GM13976 (cell line): ENCODE data around the gene CCDC149.

ENCODE experiments used
- DNase-seq: peaks from one replicate; pipeline ENCODE4 v3.0.0; 2012; ENCODE audit warnings: low spot score
- in situ Hi-C: fragments of 300-500 bp; cut with MboI; formaldehyde crosslinking; loops from one replicate; pipeline ENCODE4 v1.12.0; 2022; ENCODE audit warnings: low sequenced_read_pairs, mixed read lengths, inconsistent platforms; ENCODE audit not compliant: unreplicated experiment
- TF ChIP-seq, protein P1 (sequence below): IDR thresholded peaks from 2 replicates; pipeline ENCODE4 v1.5.1; 2012; ENCODE audit warnings: borderline replicate concordance, mild to moderate bottlenecking; ENCODE audit not compliant: insufficient read depth; ENCODE audit errors: extremely low read depth, missing control alignments, control extremely low read depth

CCDC149 gene

DNA sequence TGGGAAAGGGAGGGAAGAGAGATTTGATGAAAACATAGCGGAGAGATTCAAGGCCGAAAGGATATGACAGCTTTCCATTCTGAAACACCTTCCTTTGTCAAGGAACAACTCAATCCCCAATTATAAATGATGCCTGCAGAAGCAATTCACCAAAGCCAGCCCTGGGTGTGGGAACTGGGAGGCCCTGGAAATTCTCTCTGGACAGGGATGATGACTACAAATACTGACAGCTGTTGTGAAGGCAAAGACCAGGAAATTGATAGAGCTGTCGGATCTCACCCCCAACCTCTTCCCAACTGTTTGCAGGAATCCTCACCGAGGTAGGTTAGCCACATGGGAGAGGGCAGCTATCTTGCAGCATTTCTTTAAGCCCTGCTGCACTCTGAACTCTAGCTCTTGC lies 54.3 kb downstream of the CCDC149 start:
- in situ Hi-C loops: no loop called here
- TF ChIP-seq, protein P1, sequence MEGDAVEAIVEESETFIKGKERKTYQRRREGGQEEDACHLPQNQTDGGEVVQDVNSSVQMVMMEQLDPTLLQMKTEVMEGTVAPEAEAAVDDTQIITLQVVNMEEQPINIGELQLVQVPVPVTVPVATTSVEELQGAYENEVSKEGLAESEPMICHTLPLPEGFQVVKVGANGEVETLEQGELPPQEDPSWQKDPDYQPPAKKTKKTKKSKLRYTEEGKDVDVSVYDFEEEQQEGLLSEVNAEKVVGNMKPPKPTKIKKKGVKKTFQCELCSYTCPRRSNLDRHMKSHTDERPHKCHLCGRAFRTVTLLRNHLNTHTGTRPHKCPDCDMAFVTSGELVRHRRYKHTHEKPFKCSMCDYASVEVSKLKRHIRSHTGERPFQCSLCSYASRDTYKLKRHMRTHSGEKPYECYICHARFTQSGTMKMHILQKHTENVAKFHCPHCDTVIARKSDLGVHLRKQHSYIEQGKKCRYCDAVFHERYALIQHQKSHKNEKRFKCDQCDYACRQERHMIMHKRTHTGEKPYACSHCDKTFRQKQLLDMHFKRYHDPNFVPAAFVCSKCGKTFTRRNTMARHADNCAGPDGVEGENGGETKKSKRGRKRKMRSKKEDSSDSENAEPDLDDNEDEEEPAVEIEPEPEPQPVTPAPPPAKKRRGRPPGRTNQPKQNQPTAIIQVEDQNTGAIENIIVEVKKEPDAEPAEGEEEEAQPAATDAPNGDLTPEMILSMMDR: no peak
- no peak for DNase-seq

DNA sequence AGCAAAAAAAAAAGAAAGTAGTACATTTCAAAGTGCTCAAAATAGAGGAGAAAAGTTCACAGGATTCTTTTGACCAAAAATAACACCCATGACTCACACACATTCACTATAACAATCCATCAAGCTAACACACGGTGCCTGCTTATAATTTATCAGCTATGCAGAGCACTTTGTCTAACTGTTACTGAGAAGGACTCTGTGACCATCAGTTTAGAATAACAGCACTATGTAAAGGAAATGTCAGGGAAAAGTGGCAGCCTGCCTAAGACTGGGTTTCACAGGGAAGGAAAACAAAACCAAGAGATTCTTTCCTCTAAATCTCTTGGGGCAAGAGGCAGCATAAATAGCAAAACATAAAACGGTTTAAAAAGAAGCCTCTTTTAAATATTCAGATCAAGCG lies 54.8 kb downstream of the CCDC149 start:
- DNase-seq: no peak

DNA sequence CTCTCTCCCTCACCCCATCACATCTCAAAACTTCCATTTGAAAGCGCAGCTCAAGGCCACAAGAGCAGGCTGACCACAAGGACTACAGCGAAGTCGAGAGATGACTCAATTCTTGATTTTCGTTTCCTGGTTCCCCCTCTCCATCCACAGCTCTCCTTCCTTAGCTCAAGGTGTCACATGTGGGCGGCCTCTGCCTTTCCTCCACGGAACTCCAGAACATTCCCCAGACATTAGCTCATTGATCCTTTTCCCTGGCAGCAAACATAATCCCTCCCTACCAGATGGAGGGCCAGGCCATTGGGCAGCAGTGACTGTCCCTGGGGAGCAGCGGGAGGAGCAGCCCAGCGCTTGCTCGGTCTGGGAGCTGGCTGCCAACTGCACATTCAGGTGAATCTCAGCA lies 56.3 kb downstream of the CCDC149 start:
- in situ Hi-C loops: no loop called here
- peak; percentile 72 for DNase-seq
- TF ChIP-seq, protein P1: no peak

More for the DNA sequence above, 54.8 kb downstream of the CCDC149 start:
- TF ChIP-seq, protein P1: no peak
- in situ Hi-C loops: no loop called here

DNA sequence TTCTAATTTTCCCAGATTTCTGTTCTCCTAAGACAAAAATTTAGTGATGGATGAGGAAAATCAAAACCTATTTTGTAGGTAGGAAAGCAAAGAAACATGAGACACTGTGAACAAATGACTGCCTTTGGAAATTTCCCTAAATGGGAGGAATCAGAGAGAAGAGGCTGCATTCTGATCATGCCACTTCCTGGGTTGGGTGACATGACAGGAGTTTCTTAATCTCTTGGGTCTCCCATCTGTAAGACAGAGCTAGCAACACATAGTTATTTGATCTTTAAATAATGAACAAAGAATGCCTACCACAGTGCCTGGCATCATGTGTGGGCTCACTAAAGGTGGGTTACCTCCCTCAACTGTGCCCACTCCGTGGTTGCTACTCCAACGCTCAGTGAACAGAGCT lies 57.1 kb downstream of the CCDC149 start:
- TF ChIP-seq, protein P1: no peak
- no peak for DNase-seq
- in situ Hi-C loops: no loop called here

DNA sequence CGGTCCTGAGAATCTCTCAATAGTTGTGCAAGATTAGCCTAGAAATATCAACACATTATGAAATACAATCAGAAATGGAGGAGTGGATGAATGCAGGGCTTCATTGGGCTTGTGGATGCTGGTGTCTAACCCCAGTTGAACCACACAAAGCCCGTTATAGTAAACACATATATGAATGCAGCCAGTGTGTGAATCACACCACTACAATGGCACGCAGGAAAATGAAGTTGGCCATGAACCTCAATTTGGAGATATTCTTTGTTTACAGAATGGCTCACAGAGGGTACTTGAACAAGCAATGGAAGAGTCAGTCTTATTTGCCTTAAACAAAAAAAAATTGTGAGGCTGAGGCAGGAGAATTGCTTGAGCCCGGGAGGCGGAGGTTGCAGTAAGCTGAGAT lies 59.7 kb downstream of the CCDC149 start:
- in situ Hi-C loops: no loop called here
- TF ChIP-seq, protein P1: no peak
- DNase-seq: no peak

DNA sequence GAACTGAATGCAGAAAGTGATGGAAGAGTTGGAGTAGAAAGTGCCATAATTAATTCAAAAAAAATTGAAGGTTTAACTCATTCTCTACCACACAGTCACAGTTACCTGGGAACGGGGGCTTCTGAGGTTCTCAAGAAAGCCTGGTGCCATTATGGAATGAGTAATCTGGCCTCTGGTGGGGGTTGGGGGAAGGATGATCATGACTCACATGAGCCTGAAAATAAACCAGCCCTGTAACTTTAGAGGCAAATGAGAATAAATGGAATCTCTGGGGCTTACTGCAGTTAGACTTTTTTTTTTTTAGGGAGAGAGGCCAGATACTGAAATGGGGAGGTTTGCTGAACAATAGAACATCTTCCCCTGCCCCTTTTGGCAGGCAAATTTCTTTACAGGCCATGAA lies 62.2 kb downstream of the CCDC149 start:
- in situ Hi-C loops: no loop called here
- peak; percentile 22 for DNase-seq
- TF ChIP-seq, protein P1: no peak

DNA sequence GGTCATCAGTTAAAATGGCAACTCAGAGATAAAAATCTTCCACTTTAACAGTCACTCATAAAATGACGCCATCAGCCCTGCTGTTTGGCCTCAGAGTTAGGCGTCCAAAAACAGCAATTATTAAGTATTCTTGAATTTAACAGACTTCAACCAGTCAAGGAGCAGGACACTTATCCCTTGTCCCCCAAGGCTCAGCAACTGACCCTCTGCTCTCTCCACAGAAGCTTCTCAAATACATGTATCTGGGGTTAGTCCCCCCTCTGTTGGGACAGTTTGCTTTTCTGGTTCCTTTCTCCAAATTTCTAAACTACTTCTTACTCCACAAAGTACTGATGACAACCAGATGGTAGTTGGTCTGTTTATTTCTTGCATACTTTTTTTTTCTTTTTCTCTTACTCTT lies 63.1 kb downstream of the CCDC149 start:
- TF ChIP-seq, protein P1: no peak
- in situ Hi-C loops: no loop called here
- DNase-seq: no peak
